ENCODE results near the gene GTPBP6. TPM values are rescaled to one million over a fixed set of nuclear protein-coding genes. Genes with fewer than 3 reads are reported as not detected.
A peak's percentile ranks its signal among the peaks of the same experiment; 100 is the strongest.
"Not testable (repeated sequence)": the region's sequence is repeated elsewhere in the genome, so short reads cannot be mapped to it uniquely, and the experiment has no call there.

Gene GTPBP6
- total and polyA plus RNA-seq, 4 donors: 34.7 to 62.6 (median 41.8) TPM

DNA sequence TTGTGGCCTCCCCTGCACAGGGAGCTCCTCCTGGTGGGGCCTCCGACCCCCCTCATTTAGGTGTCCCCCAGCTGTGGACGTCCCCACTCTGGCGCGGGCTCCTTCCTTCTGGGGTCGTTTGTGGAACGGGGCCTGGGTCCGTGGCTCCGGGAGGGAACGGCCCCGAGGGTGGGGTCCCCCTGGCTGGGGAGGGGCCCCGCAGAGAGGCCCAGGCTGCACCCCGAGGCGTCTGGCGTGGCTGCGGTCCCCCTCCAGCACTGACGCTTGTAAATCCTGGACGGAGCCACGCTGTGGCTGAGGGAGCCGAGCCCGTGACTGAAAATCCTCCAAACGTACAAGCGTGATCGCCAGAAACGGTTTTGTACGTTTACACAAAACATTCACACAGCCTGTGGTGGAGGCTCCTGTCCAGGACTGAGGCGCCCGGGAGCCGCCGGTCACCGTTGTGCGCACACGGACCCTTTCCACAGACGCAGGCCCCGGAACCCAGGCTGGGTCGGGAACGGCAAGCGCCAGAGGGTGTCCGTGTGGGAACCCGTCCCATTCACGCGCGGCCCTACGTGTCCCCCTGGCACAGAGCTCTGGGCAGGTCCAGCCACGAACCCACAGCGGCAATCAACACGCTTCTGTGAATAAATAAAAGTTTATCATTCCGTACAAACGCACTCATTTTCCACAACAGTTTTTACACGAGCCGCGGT, 15.2 kb upstream of the GTPBP6 start:
- Histone ChIP-seq H3K9me3 (ENCODE audit: control insufficient read depth, low read length) (no peaks in the 10 kb centered on the region), H3K4me1 (ENCODE audit: control insufficient read depth in 1 of 2, insufficient read depth in 2 of 2, low read length in 2 of 2) (no peaks in the 10 kb centered on the region), H3K36me3 (ENCODE audit: control insufficient read depth in 1 of 2, insufficient read depth in 2 of 2, low read length in 1 of 2) (no peaks in the 10 kb centered on the region), H3K27ac (ENCODE audit: low read depth in 1 of 2, low read length in 2 of 2) (no peak overlapping the region), H3K27me3 (ENCODE audit: control insufficient read depth in 1 of 2, insufficient read depth in 2 of 2, low read length in 1 of 2) (no peaks in the 10 kb centered on the region), H3K4me3 (ENCODE audit: low read length in 2 of 2) (no peak overlapping the region)
- ATAC-seq (ENCODE audit: low FRiP score) (no peak), DNase-seq (peak; percentile 26 to 68)
- WGBS, 2 donors: 92 to 93% methylated on average over 51 of the region's 51 CpGs
- intact Hi-C loops (cut with DNase I): no loop called here

DNA sequence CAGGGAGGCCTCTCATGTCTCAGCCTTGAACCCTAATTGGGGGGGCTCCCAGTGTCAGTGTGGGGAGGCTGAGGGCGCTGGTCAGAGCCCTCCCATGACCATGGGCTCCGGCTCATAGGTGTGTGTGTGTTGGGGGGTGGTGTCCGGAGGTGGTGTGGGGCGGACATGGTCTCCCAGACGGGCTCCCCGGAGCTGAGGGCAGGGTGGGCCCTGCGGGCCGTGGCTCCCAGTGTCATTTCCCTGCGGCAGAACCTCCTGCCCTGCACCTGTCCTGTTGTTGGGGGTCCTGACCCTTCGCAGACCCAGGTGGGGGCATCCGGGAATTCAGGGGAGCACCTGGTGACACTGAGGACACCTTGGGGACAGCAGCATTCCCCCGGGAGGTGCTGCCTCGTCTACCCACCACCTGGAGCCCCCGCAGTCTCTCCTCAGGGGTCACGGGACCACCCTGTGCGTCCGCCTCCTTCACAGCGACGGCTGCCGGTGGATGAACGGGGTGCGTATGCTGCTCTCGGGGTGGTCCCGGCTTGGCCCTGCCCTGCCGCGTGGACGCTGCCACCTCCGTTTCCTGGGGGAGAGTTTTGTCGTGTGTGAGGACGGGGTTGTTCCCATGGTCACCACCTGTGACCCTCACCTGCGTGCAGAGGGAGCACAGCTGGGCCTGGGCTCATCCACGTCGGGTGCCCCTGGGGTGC, 14.5 kb upstream of the GTPBP6 start:
- H3K4me3 ChIP-seq (ENCODE audit: low read length in 2 of 2): no peak overlapping the region
- intact Hi-C loops (cut with DNase I): no loop called here
- no peaks in the 10 kb centered on the region for H3K36me3 ChIP-seq (ENCODE audit: control insufficient read depth in 1 of 2, insufficient read depth in 2 of 2, low read length in 1 of 2)
- H3K27ac ChIP-seq (ENCODE audit: low read depth in 1 of 2, low read length in 2 of 2): no peak overlapping the region
- 96% methylated on average over 33 of the region's 33 CpGs for WGBS, 2 donors
- DNase-seq (peak; percentile 38 to 61), ATAC-seq (ENCODE audit: low FRiP score) (no peak)
- no peaks in the 10 kb centered on the region for H3K9me3 ChIP-seq (ENCODE audit: control insufficient read depth, low read length)
- H3K27me3 ChIP-seq (ENCODE audit: control insufficient read depth in 1 of 2, insufficient read depth in 2 of 2, low read length in 1 of 2): no peaks in the 10 kb centered on the region
- no peaks in the 10 kb centered on the region for H3K4me1 ChIP-seq (ENCODE audit: control insufficient read depth in 1 of 2, insufficient read depth in 2 of 2, low read length in 2 of 2)

DNA sequence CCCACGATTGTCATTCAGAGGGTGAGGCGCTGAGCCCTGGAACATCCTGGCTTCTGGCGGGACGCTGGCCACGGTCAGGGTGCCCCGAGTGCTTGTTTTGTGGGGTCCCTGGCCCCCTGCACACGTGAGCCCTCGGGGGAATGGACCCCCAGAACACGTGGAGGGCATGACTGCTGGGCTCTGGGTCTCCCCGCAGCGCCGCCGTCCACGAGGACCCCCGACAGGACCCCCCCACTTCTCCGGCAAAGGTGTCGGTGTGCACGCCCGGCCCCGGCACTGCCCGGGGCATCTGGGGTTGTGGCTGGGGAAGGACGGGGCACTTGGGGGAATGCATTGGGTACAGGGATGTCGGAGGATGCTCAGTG, 13.9 kb upstream of the GTPBP6 start:
- no peaks in the 10 kb centered on the region for H3K9me3 ChIP-seq (ENCODE audit: control insufficient read depth, low read length)
- intact Hi-C loops (cut with DNase I): no loop called here
- no peaks in the 10 kb centered on the region for H3K4me1 ChIP-seq (ENCODE audit: control insufficient read depth in 1 of 2, insufficient read depth in 2 of 2, low read length in 2 of 2)
- no peak overlapping the region for H3K27ac ChIP-seq (ENCODE audit: low read depth in 1 of 2, low read length in 2 of 2)
- no peaks in the 10 kb centered on the region for H3K27me3 ChIP-seq (ENCODE audit: control insufficient read depth in 1 of 2, insufficient read depth in 2 of 2, low read length in 1 of 2)
- peak; percentile 39 to 57 for DNase-seq
- H3K36me3 ChIP-seq (ENCODE audit: control insufficient read depth in 1 of 2, insufficient read depth in 2 of 2, low read length in 1 of 2): no peaks in the 10 kb centered on the region
- WGBS, 2 donors: 94 to 95% methylated on average over 20 to 23 of the region's 23 CpGs
- H3K4me3 ChIP-seq (ENCODE audit: low read length in 2 of 2): no peak overlapping the region
- no peak for ATAC-seq (ENCODE audit: low FRiP score)

DNA sequence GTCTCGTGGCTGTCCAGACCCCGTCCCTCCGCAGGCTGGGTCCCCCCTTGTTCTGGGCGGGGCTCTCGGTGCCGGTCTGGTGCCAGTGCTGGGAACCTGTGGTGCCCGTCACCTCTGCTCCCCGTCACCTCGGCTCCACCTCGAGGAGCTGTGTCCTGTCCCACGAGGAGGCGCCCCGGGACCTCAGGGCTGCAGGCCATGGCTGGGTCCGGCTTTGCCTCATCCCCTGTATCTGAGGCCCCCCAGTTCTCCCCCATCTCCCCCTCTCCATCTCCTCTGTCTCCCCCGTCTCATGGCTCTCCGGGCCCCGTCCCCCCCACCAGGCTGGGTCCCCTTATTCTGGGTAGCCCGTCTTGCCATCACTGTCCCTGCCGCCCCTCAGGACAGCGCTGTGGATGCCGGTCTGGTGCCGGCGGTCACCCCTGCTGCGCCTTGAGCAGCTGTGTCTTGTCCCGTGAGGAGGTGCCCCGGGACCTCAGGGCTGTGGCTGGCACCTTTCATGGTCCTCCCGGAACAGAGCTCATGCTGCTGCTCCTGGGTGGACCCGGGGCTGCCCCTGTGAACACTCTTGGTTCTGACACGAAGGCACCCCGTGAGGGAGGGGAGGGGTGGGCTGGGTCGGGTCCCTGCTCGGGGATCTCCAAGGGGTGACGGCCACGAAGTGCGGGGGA, 13.4 kb upstream of the GTPBP6 start:
- DNase-seq (peak; percentile 34 to 74), ATAC-seq (ENCODE audit: low FRiP score) (no peak)
- H3K36me3 ChIP-seq (ENCODE audit: control insufficient read depth in 1 of 2, insufficient read depth in 2 of 2, low read length in 1 of 2): no peaks in the 10 kb centered on the region
- no peaks in the 10 kb centered on the region for H3K4me1 ChIP-seq (ENCODE audit: control insufficient read depth in 1 of 2, insufficient read depth in 2 of 2, low read length in 2 of 2)
- 60 to 67% methylated on average over 32 to 35 of the region's 35 CpGs for WGBS, 2 donors
- no peaks in the 10 kb centered on the region for H3K9me3 ChIP-seq (ENCODE audit: control insufficient read depth, low read length)
- intact Hi-C loops (cut with DNase I): no loop called here
- H3K4me3 ChIP-seq (ENCODE audit: low read length in 2 of 2): no peak overlapping the region
- no peaks in the 10 kb centered on the region for H3K27me3 ChIP-seq (ENCODE audit: control insufficient read depth in 1 of 2, insufficient read depth in 2 of 2, low read length in 1 of 2)
- H3K27ac ChIP-seq (ENCODE audit: low read depth in 1 of 2, low read length in 2 of 2): no peak overlapping the region

DNA sequence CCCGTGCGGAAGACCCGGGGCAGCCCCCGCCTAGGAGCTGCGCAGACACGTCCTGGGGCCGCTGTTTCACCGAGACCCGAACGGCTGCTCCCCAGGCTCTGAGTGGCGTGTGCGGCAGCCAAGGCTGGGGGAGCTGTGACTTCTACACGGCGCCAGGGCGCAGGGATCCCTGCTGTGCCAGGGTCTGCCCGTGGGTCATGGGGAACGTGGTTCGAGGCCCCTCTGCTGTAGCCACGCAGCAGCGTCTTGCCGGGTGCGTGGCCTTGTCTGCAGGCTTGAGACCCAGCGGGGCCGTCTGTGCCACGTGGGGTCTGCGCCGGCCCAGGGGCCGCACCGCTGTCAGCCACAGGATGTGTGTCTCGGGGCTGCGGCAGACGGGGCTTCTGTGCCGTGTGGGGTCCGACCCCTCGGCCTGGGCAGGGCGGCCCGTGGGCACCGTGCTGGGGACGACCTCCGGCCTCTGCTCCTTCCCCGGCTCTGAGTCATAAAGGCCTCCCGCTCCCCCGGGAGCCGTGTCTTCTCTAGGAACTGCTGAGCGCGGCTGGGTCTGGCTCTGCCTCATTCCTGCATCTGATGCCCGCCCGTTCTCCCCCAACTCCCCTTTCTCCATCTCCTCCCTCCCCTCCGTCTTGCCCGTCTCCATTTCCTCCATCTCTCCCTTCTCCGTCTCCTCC, 12.7 kb upstream of the GTPBP6 start:
- no peaks in the 10 kb centered on the region for H3K9me3 ChIP-seq (ENCODE audit: control insufficient read depth, low read length)
- peak; percentile 48 to 83 for DNase-seq
- no peaks in the 10 kb centered on the region for H3K27me3 ChIP-seq (ENCODE audit: control insufficient read depth in 1 of 2, insufficient read depth in 2 of 2, low read length in 1 of 2)
- intact Hi-C loops (cut with DNase I): no loop called here
- H3K27ac ChIP-seq (ENCODE audit: low read depth in 1 of 2, low read length in 2 of 2): no peak overlapping the region
- H3K4me1 ChIP-seq (ENCODE audit: control insufficient read depth in 1 of 2, insufficient read depth in 2 of 2, low read length in 2 of 2): no peaks in the 10 kb centered on the region
- H3K4me3 ChIP-seq (ENCODE audit: low read length in 2 of 2): no peak overlapping the region
- no peaks in the 10 kb centered on the region for H3K36me3 ChIP-seq (ENCODE audit: control insufficient read depth in 1 of 2, insufficient read depth in 2 of 2, low read length in 1 of 2)
- WGBS, 2 donors: 8 to 13% methylated on average over 48 to 51 of the region's 51 CpGs
- peak; percentile 21 for ATAC-seq (ENCODE audit: low FRiP score)

DNA sequence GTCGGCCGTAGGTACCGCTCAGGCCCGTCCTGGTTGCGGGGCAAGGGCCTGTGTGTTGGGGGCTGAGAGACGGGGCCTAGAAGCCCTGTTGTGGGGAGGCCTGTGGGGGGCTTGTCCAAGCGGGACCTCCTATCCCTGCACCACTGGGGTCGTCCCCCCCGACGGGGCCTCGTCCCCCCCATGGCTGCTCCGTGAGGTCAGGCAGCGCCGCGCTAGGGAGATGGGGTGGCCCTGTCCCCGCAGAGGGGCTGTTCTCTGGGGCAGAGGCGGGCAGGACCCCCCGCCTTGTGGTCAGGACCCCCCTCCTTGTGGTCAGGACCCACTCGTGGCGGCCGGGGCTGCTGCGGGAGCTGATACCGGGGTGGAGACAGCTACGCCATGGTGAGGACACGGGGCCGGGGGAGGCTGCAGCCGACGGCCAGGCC, 12.1 kb upstream of the GTPBP6 start:
- no peak for ATAC-seq (ENCODE audit: low FRiP score)
- Histone ChIP-seq H3K4me3 (ENCODE audit: low read length in 2 of 2) (no peak overlapping the region), H3K9me3 (ENCODE audit: control insufficient read depth, low read length) (no peaks in the 10 kb centered on the region), H3K27ac (ENCODE audit: low read depth in 1 of 2, low read length in 2 of 2) (no peak overlapping the region), H3K36me3 (ENCODE audit: control insufficient read depth in 1 of 2, insufficient read depth in 2 of 2, low read length in 1 of 2) (no peaks in the 10 kb centered on the region), H3K4me1 (ENCODE audit: control insufficient read depth in 1 of 2, insufficient read depth in 2 of 2, low read length in 2 of 2) (no peaks in the 10 kb centered on the region), H3K27me3 (ENCODE audit: control insufficient read depth in 1 of 2, insufficient read depth in 2 of 2, low read length in 1 of 2) (no peaks in the 10 kb centered on the region)
- no peak for DNase-seq
- WGBS, 2 donors: 20 to 27% methylated on average over 13 to 28 of the region's 28 CpGs
- intact Hi-C loops (cut with DNase I): no loop called here

DNA sequence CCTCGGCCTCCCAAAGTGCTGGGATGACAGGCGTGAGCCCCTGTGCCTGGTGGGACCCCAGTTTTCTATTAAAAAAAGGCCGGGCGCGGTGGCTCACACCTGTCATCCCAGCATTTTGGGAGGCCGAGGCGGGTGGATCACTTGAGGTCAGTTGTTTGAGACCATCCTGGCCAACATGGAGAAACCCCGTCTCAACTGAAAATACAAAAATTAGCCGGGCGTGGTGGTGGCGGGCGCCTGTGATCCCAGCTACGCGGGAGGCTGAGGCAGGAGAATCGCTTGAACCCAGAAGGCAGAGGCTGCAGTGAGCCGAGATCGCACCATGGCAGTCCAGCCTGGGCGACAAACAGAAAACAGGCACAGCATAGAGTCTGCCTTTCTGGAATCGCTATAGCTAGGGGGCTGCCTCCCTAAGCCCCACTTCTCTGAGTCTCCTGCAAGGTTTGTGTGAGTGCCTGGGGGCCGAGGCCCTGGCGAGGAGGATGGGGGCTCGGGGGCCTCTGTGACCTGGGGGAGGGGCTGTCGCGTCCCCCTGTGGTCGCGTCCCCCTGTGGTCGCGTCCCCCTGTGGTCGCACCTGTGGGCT, 11.6 kb upstream of the GTPBP6 start:
- intact Hi-C loops (cut with DNase I); H3K27ac ChIP-seq (ENCODE audit: low read depth in 1 of 2, low read length in 2 of 2); H3K4me3 ChIP-seq (ENCODE audit: low read length in 2 of 2); H3K36me3 ChIP-seq (ENCODE audit: control insufficient read depth in 1 of 2, insufficient read depth in 2 of 2, low read length in 1 of 2); H3K4me1 ChIP-seq (ENCODE audit: control insufficient read depth in 1 of 2, insufficient read depth in 2 of 2, low read length in 2 of 2); ATAC-seq (ENCODE audit: low FRiP score); H3K9me3 ChIP-seq (ENCODE audit: control insufficient read depth, low read length); H3K27me3 ChIP-seq (ENCODE audit: control insufficient read depth in 1 of 2, insufficient read depth in 2 of 2, low read length in 1 of 2): not testable (repeated sequence)
- WGBS, 2 donors: 72 to 85% methylated on average over 22 to 29 of the region's 29 CpGs
- DNase-seq: peak in 1 of 2 donors; percentile 34

DNA sequence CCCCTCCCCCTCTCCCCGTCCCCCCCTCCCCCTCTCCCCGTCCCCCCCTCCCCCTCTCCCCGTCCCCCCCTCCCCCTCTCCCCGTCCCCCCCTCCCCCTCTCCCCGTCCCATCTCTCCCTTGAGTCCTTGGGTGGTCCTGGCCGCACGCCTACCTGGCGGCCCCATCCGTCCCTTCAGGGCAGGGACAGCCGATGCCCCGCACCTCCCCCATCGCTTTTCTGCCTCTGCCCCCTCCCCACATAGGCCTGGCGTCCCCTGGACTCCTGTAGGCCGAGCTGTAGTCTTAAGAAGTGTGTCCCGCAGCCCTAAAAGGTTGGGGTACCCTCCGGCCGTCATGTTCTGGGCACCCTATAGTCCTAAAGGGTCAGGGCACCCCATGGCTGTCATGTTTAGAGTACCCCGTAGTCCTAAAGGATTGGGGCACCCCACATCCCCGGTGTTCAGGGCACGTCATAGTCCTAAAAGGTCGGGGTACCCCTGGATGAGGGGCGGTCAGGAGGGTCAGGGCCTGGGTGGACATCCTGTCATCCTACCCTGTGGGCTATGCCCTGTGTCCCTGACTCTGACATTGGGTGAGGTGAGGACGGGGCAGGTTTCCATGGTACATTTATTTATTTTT, 10.8 kb upstream of the GTPBP6 start:
- DNase-seq (no peak), ATAC-seq (ENCODE audit: low FRiP score) (no peak)
- intact Hi-C loops (cut with DNase I): no loop called here
- no peaks in the 10 kb centered on the region for H3K27me3 ChIP-seq (ENCODE audit: control insufficient read depth in 1 of 2, insufficient read depth in 2 of 2, low read length in 1 of 2)
- no peak overlapping the region for H3K4me3 ChIP-seq (ENCODE audit: low read length in 2 of 2)
- H3K9me3 ChIP-seq (ENCODE audit: control insufficient read depth, low read length): no peaks in the 10 kb centered on the region
- H3K27ac ChIP-seq (ENCODE audit: low read depth in 1 of 2, low read length in 2 of 2): no peak overlapping the region
- H3K36me3 ChIP-seq (ENCODE audit: control insufficient read depth in 1 of 2, insufficient read depth in 2 of 2, low read length in 1 of 2): no peaks in the 10 kb centered on the region
- WGBS, 2 donors: 81% methylated on average over 12 to 18 of the region's 23 CpGs
- no peaks in the 10 kb centered on the region for H3K4me1 ChIP-seq (ENCODE audit: control insufficient read depth in 1 of 2, insufficient read depth in 2 of 2, low read length in 2 of 2)
